ENCODE measurements around the gene ZRANB1.

ZRANB1 gene

DNA sequence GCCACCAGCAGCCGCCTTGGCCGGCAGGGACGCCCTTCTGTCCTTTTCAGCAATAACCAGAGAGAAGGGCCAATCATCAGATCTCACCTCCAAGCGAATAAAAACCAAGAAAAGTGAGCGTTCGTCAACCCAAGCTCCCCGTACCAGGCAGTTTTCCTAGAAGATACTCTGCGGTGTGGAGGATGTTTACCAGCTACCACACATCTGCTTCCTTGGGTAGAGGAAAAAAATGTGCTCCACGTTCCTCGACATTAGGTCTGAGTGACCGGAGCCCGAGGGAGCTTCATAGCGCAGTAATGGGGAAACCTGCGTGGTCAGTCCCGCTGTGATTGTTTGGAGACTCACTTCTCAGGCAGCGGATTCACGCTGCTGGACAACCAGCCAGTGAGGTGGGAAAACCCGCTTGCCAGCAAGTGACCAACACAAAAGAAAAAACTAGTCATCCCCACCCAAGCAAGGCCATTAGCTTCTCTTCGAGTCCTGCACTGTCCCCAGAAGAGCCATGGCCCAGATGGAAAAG lies 73.0 kb downstream of the ZRANB1 start:
- H3K4me3 Mint-ChIP-seq: peak overlapping the region; percentile 18

DNA sequence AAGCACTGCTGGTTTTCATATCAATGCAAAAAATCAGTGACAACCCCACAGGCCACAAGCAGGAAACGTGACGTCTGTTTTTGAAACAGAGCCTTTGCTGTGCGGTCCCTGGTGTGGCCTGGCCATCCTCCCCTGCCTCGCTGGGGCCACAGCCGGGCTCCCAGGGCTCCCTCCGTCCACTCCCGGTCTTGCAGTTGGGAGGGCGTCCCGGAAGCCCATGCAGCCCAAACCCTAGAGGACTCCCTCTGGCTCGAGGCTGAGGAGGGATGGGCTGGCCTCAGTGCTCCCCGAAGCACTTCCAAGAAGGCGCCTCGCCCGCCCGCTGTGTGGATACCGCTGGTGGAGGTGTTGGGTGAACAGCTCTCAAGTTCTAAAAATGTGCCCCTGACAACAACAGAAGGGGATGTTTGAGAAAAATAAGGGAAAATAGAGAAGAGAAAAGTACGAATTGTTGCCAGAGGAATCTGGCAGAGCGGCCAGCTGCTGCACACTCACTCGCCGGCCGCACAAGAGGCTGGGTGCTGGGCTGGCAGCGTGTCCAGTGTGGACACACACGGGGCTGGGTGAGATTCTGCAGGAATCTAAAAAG lies 73.5 kb downstream of the ZRANB1 start:
- Mint-ChIP-seq H3K4me3 (peak overlapping the region; percentile 43), H3K27me3 (ENCODE audit: low read depth) (peaks cover 18% of the 10 kb centered on the region)
- DNase-seq (ENCODE audit: low spot score): peak; percentile 16

More for the DNA sequence above, 73.0 kb downstream of the ZRANB1 start:
- Mint-ChIP-seq H3K27ac (no peak overlapping the region), H3K9me3 (no peaks in the 10 kb centered on the region), H3K27me3 (ENCODE audit: low read depth) (peaks cover 19% of the 10 kb centered on the region), H3K4me1 (ENCODE audit: low read depth) (peaks cover 9% of the 10 kb centered on the region), H3K36me3 (ENCODE audit: low read depth) (no peaks in the 10 kb centered on the region)
- DNase-seq (ENCODE audit: low spot score): no peak

DNA sequence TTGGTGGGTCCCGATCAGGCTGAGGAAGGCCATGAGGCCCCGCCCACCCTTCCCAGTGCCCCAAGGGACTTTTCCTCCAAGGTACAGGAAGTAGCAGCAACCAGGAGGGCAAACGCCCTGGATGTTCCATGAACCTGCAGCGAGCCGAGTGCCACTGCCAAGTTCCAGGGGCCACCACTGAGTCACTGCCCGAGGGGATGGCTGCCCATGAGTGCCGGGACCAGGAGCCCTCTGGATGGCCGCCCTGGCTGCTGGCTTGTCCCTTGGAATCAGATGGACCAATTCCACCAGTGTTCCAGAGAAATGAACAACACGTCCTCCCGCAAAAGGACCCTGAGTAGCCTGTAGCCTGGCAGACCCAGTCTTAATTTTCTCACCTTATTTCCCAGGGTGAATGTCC lies 74.2 kb downstream of the ZRANB1 start:
- no peaks in the 10 kb centered on the region for H3K36me3 Mint-ChIP-seq (ENCODE audit: low read depth)
- H3K4me1 Mint-ChIP-seq (ENCODE audit: low read depth): peaks cover 9% of the 10 kb centered on the region
- H3K4me3 Mint-ChIP-seq: no peak overlapping the region
- H3K27ac Mint-ChIP-seq: no peak overlapping the region
- DNase-seq (ENCODE audit: low spot score): no peak
- no peaks in the 10 kb centered on the region for H3K9me3 Mint-ChIP-seq
- H3K27me3 Mint-ChIP-seq (ENCODE audit: low read depth): peaks cover 18% of the 10 kb centered on the region

More for the DNA sequence above, 73.5 kb downstream of the ZRANB1 start:
- H3K4me1 Mint-ChIP-seq (ENCODE audit: low read depth): peaks cover 9% of the 10 kb centered on the region
- H3K9me3 Mint-ChIP-seq: no peaks in the 10 kb centered on the region
- H3K27ac Mint-ChIP-seq: no peak overlapping the region
- H3K36me3 Mint-ChIP-seq (ENCODE audit: low read depth): no peaks in the 10 kb centered on the region

DNA sequence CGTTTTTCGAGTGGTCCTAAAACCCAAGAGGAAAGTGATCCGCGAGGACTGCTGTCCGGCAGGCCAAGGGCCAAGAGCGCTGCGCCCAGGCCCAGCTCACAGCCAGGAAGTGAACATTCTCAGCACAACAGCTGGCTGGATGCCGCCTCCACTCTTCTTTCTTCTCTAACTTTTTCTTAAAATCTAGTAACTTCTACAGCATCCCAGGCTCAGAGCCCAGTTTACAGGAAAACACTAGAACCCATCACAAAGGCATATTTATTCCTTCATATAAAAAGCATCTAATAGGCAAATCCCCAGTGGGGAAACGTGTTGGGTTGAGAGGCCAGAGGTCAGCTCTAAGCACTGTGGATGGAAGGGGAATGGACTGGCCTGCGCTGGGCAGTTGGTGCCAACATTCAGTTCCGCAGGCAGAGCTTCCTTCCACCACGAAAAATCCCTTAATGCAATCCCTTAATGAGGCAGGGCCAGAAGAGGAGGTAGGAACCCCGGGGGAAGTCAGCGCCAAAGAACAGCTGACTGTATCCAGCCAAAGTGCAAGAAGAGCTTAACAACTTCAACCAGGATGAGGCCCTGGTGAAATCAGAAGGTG lies 74.8 kb downstream of the ZRANB1 start:
- Mint-ChIP-seq H3K4me1 (ENCODE audit: low read depth) (peaks cover 9% of the 10 kb centered on the region), H3K4me3 (no peak overlapping the region), H3K27ac (no peak overlapping the region), H3K9me3 (no peaks in the 10 kb centered on the region), H3K27me3 (ENCODE audit: low read depth) (peaks cover 18% of the 10 kb centered on the region), H3K36me3 (ENCODE audit: low read depth) (no peaks in the 10 kb centered on the region)
- DNase-seq (ENCODE audit: low spot score): no peak

DNA sequence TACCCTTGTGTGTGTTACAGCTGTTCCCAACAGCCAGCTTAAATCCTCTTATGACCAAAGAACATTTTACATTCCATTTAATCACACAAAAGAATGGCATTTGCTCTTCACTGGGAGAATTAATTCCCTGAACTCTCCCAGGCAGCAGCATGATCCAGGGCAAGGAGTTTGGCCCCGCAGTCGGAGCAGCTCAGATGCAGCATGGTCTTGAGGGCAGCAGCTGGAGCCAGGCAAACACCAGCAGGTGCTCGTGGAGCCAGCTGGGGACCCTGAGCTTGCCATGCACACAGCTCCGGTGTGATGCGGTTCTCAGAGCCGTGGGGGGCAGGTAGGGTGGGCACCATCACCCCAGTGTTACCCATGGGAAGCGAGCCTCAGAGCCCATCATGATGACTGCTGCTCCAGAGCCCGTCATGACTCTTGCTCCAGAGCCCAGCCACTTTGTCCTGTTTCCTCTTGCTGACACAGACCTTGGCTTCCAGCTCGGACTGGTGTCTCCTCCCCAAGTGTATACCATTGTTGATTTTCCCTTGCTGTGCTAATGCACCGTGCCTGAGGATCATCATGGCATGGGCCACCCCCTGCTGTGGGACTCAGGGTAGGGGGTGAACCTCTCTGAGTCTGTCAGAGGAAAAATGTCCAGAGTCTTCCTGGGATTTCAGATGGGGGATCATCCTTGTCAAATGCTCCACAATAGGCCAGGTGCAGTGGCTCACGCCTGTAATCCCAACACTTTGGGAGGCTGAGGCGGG lies 75.8 kb downstream of the ZRANB1 start:
- no peak for DNase-seq (ENCODE audit: low spot score)
- peaks cover 9% of the 10 kb centered on the region for H3K4me1 Mint-ChIP-seq (ENCODE audit: low read depth)
- no peaks in the 10 kb centered on the region for H3K36me3 Mint-ChIP-seq (ENCODE audit: low read depth)

DNA sequence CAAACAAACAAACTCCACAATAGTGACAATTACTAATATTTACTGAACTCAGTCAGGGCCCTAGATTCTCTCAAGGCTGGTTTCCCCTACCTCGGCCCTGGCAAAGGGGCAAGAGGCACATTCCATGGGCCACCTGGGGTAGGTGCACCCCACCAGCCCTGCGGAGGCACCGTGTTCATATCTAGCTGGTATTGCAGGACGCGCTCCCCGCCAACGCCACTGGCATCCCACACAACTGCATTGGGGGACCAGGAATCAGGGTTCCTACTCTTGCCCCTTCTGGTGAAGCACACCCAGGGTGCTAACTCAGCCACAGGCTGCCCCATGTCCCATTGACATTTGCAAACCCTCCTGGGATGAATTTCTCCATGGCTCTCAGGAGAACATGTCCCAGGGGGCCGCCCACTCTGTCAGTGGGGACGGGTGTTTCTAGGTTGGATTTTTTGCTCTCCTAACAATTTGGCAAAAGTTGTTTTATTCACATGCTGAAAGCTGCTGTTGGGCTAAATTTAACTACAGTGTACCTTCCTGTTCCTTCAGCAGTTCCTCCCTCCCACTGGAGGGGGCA lies 76.7 kb downstream of the ZRANB1 start:
- Mint-ChIP-seq H3K9me3 (no peaks in the 10 kb centered on the region), H3K4me1 (ENCODE audit: low read depth) (peaks cover 9% of the 10 kb centered on the region), H3K36me3 (ENCODE audit: low read depth) (no peaks in the 10 kb centered on the region), H3K4me3 (no peak overlapping the region), H3K27ac (no peak overlapping the region), H3K27me3 (ENCODE audit: low read depth) (peaks cover 17% of the 10 kb centered on the region)
- DNase-seq (ENCODE audit: low spot score): no peak

More for the DNA sequence above, 75.8 kb downstream of the ZRANB1 start:
- Mint-ChIP-seq H3K27me3 (ENCODE audit: low read depth) (peaks cover 18% of the 10 kb centered on the region), H3K4me3 (no peak overlapping the region), H3K27ac (no peak overlapping the region), H3K9me3 (no peaks in the 10 kb centered on the region)

DNA sequence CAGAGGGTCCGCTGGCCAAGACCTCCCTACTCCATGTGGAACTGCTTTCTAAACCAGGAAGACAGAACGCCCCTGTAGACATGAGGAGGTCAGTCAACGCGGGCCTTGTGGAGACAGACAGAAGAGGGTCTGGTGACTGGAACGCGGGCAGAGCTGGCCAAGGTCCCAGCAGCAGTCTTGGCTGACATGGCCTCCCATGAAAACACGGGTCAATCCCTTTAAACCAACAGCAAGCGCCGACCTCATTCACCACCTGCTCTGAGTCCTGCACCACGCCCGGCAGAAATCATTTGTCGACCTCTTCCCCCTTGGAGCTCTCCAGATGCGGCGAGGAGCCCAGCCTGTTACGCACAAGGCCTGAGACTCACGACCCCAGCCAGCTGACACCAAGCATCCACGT lies 78.5 kb downstream of the ZRANB1 start:
- H3K4me3 Mint-ChIP-seq: no peak overlapping the region
- no peak for DNase-seq (ENCODE audit: low spot score)
- no peaks in the 10 kb centered on the region for H3K36me3 Mint-ChIP-seq (ENCODE audit: low read depth)
- no peak overlapping the region for H3K27ac Mint-ChIP-seq
- H3K27me3 Mint-ChIP-seq (ENCODE audit: low read depth): peaks cover 12% of the 10 kb centered on the region
- no peaks in the 10 kb centered on the region for H3K9me3 Mint-ChIP-seq
- peaks cover 2% of the 10 kb centered on the region for H3K4me1 Mint-ChIP-seq (ENCODE audit: low read depth)

DNA sequence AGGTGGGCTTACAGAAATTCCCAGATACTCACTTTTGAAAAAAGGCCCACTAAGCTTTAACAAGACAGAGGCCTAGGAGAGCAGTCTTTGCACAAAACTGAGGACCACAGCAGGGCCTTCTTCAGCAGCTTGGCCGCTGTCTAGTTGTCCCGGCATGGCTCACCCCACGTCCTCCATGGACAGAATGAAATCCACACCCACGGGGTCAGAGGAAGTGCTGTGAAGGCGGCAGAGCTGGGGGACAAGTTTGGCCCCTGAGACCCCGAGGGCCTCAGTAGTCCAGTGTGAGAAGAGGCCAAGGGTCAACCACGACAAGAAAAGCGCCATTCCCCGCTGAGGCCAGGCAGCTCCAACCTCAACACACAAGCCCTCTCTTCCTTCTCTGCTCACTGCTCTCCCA lies 78.9 kb downstream of the ZRANB1 start:
- no peak for DNase-seq (ENCODE audit: low spot score)
- H3K27ac Mint-ChIP-seq: no peak overlapping the region
- no peaks in the 10 kb centered on the region for H3K4me1 Mint-ChIP-seq (ENCODE audit: low read depth)
- no peaks in the 10 kb centered on the region for H3K9me3 Mint-ChIP-seq
- peaks cover 10% of the 10 kb centered on the region for H3K27me3 Mint-ChIP-seq (ENCODE audit: low read depth)
- no peaks in the 10 kb centered on the region for H3K36me3 Mint-ChIP-seq (ENCODE audit: low read depth)
- no peak overlapping the region for H3K4me3 Mint-ChIP-seq

DNA sequence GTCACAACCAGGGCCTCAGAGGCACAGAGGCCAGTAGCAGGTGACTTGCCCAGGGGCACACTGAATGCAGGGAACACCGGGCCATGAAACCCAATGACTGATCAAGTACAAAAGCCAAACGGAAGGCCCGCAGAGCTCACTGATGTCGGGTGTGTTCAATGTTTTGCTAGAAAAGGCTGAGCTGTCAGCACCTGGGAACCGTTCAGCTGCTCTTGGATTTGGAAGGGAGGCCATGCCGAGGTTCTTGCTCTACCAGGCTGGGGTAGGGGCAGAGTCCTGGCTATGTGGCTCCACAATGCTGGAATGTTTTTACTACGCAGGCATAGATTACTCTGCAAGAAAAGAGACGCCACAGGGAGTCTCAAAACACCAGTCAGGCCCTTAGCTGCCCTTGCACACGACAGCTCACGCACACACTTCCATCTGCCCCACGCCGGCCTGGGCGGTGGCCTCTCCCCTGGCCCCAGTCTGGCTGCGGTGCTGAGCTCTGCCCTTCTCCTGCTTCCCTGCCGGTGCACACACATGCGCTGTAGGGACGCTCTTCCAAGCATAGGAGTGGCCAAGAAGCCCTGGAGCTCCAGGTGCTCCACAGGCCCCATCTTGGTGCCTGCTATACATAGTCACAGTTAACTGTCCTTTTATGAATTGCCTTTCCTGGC lies 79.9 kb downstream of the ZRANB1 start:
- Mint-ChIP-seq H3K4me1 (ENCODE audit: low read depth) (no peaks in the 10 kb centered on the region), H3K27ac (no peak overlapping the region), H3K27me3 (ENCODE audit: low read depth) (peaks cover 8% of the 10 kb centered on the region), H3K9me3 (no peaks in the 10 kb centered on the region), H3K36me3 (ENCODE audit: low read depth) (no peaks in the 10 kb centered on the region), H3K4me3 (no peak overlapping the region)
- no peak for DNase-seq (ENCODE audit: low spot score)

DNA sequence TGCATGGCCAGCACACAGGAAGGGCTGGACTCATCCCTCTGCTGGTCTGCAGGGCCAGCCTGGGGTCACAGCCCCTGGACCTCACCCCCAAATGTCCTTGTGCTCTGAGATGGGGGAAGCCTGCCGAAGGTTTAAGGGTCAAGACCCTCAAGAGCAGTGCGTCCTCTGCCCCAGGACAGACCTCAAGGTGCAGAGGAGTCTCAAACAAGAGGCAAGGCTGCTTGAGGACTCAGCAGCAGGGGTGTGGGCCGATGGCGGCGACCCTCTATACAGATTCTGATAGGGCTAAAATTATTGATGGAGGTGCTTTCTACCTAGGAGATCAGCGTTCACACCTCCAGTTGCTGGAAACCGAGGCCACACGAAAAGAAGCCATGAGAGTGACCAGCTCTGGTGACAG lies 80.7 kb downstream of the ZRANB1 start:
- no peaks in the 10 kb centered on the region for H3K9me3 Mint-ChIP-seq

DNA sequence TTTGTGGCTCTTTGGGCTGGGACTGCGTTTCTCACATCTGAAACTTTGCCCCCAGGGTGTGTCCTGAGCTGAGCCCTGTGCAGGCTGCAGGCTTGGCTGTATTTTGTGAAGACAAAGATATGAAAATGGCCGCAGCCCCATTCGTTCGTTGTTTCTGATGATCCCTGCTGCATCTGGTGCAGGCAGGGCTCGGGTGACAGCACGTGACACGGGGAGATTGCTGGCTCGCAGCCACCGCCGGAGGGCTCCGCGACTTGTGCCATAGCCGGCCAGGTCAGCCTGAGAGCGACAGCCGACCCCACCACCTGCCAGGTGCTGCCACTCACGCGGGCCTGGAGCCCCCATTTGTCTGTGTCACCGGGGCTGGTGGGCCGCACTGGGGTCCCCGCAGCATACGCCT lies 81.3 kb downstream of the ZRANB1 start:
- H3K27ac Mint-ChIP-seq: no peak overlapping the region
- H3K4me1 Mint-ChIP-seq (ENCODE audit: low read depth): no peaks in the 10 kb centered on the region
- no peaks in the 10 kb centered on the region for H3K36me3 Mint-ChIP-seq (ENCODE audit: low read depth)
- no peaks in the 10 kb centered on the region for H3K9me3 Mint-ChIP-seq
- DNase-seq (ENCODE audit: low spot score): no peak
- H3K27me3 Mint-ChIP-seq (ENCODE audit: low read depth): peaks cover 2% of the 10 kb centered on the region
- no peak overlapping the region for H3K4me3 Mint-ChIP-seq

More for the DNA sequence above, 80.7 kb downstream of the ZRANB1 start:
- Mint-ChIP-seq H3K27ac (no peak overlapping the region), H3K4me3 (no peak overlapping the region), H3K36me3 (ENCODE audit: low read depth) (no peaks in the 10 kb centered on the region), H3K4me1 (ENCODE audit: low read depth) (no peaks in the 10 kb centered on the region), H3K27me3 (ENCODE audit: low read depth) (peaks cover 3% of the 10 kb centered on the region)
- DNase-seq (ENCODE audit: low spot score): no peak

DNA sequence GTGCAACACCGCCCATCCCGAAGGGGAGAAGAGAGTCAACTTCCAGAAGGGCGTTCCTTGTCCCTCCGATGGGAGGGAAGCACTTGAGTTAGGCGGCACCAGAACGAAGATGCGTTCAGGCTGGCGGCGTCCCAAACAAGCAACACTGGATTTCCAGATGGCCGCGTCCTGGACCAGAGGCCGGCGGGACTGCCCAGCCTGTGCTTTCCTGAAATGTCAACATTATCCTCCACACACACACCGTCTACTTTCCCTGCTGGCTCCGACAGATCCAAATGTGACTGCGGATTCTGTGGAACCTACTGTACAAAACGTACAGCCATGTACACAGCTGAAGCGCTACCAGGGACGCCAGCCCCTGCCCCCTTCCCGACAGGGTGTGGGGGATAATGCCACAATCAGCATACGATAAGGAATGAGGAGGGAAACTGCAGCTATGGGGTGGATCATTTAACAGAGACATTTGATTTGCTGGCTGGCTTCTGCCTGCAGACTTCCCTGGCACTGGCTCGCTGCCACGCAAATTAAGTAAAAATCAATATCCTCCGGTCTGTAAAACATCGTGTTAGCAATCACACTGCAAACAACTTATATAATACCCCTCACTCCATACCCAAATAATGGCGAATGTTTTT lies 82.1 kb downstream of the ZRANB1 start:
- H3K36me3 Mint-ChIP-seq (ENCODE audit: low read depth): no peaks in the 10 kb centered on the region
- H3K27me3 Mint-ChIP-seq (ENCODE audit: low read depth): no peaks in the 10 kb centered on the region
- no peaks in the 10 kb centered on the region for H3K9me3 Mint-ChIP-seq
- no peak for DNase-seq (ENCODE audit: low spot score)
- no peak overlapping the region for H3K27ac Mint-ChIP-seq
- H3K4me1 Mint-ChIP-seq (ENCODE audit: low read depth): no peaks in the 10 kb centered on the region
- no peak overlapping the region for H3K4me3 Mint-ChIP-seq

DNA sequence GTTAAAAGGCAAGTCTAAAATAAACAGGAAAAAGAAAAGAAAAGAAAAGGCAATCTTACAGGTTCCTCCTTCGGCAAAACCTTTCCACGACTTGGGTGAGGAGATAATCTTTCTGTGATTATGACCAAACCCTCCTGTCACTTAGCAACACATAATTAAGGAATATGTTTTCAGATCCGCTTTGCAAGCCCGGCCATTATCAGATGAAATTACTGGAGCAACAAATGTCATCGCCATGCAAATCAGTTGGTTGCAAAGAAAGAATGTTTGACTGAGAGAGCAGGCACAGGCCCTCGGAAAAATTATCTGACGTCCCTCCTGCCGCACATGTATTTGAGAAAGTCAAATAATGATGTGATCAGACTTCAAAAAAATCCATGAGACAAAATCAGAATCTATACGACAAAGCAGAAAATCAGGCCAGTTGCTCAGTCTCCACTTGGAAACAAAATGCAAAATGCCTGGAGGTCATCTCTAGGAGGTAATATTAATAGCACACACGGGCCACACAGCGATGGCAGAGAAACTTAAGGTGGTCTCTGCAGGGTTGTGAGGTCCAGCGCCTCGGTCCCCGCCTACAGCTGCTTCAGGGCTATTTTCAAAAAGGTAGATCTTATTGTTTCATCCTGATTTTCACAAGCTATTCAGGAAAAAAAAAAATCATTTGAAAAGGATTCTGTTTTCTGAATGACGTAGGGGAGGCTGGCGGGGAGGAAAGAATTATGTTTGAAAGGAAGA lies 82.7 kb downstream of the ZRANB1 start:
- Mint-ChIP-seq H3K4me3 (no peak overlapping the region), H3K27ac (no peak overlapping the region), H3K27me3 (ENCODE audit: low read depth) (no peaks in the 10 kb centered on the region), H3K4me1 (ENCODE audit: low read depth) (no peaks in the 10 kb centered on the region), H3K9me3 (no peaks in the 10 kb centered on the region), H3K36me3 (ENCODE audit: low read depth) (no peaks in the 10 kb centered on the region)
- no peak for DNase-seq (ENCODE audit: low spot score)

All from T-helper 2 cell treated with Interferon-gamma antibody and Interleukin-4, amounts not matched to agents 5 μg/mL and 100 μg/mL, for 36 hours (primary cell).